OCI-LY7 (cell line): Measurements from ENCODE around the gene S100A7. TPM values are rescaled to one million over a fixed set of nuclear protein-coding genes. Genes with fewer than 3 reads are reported as not detected.

Experiments used
- BruUV-seq: library from RNA; stranded (reverse); fragments of 400-500 nt; replicated peaks from 2 replicates; lab custom pipeline; 2021; lab: Mats Ljungman, UMichigan
- CTCF ChIA-PET: fragments of 300-600 bp; sonication (Branson Sonifier 250); formaldehyde crosslinking; loops from one replicate; lab custom pipeline; 2022; ENCODE audit warnings: antibody characterized with exemption; ENCODE audit not compliant: unreplicated experiment; lab: Charles Lee
- POLR2A ChIA-PET: fragments of 300-600 bp; sonication (Branson Sonifier 250); formaldehyde crosslinking; loops from one replicate; lab custom pipeline; 2022; ENCODE audit warnings: antibody characterized with exemption; lab: Charles Lee
- DNase-seq: peaks from one replicate; pipeline ENCODE4 v3.0.0-alpha.2; 2015; ENCODE audit warnings: low spot score
- H2AFZ ChIP-seq: fragments of 200-600 bp; sonication (generic), shearing (Covaris generic); 2 replicates; pipeline ENCODE4 v1.6.1; 2014; ENCODE audit warnings: mild to moderate bottlenecking, antibody characterized with exemption, low read length, moderate library complexity
- H3K27ac ChIP-seq: fragments of 200-600 bp; sonication (generic); 2 replicates; pipeline ENCODE4 v1.5.1; 2014; ENCODE audit warnings: mixed run types, low read depth, mild to moderate bottlenecking, moderate library complexity, low read length, inconsistent platforms; ENCODE audit not compliant: poor library complexity, severe bottlenecking
- H3K36me3 ChIP-seq: fragments of 200-600 bp; sonication (generic); 2 replicates; pipeline ENCODE4 v1.6.1; 2014; ENCODE audit warnings: mild to moderate bottlenecking, antibody characterized with exemption, low read length, moderate library complexity, mixed read lengths; ENCODE audit not compliant: insufficient read depth
- H3K4me1 ChIP-seq: fragments of 200-600 bp; sonication (generic); 2 replicates; pipeline ENCODE4 v1.5.1; 2014; ENCODE audit warnings: mild to moderate bottlenecking, low read length; ENCODE audit not compliant: insufficient read depth, poor library complexity, severe bottlenecking
- H3K4me2 ChIP-seq: fragments of 200-600 bp; sonication (generic); 2 replicates; pipeline ENCODE4 v1.6.1; 2014; ENCODE audit warnings: mild to moderate bottlenecking, low read length
- H3K4me3 ChIP-seq: fragments of 200-600 bp; sonication (generic); 2 replicates; pipeline ENCODE4 v1.5.1; 2014; ENCODE audit warnings: mild to moderate bottlenecking, low read depth, low read length; ENCODE audit not compliant: poor library complexity, severe bottlenecking
- H3K79me2 ChIP-seq: fragments of 200-600 bp; sonication (generic); 2 replicates; pipeline ENCODE4 v1.6.1; 2016; ENCODE audit warnings: low read depth, mild to moderate bottlenecking, low read length, moderate library complexity, mixed read lengths; ENCODE audit not compliant: insufficient read depth
- H3K9me2 ChIP-seq: fragments of 200-600 bp; sonication (generic); 2 replicates; pipeline ENCODE4 v1.6.1; 2016; ENCODE audit warnings: mild to moderate bottlenecking, low read length, mixed read lengths; ENCODE audit not compliant: insufficient read depth
- H3K9me3 ChIP-seq: fragments of 200-600 bp; sonication (generic); 2 replicates; pipeline ENCODE4 v1.6.1; 2014; ENCODE audit warnings: mild to moderate bottlenecking, mixed run types, low read length, mixed read lengths
- H4K20me1 ChIP-seq: fragments of 200-600 bp; sonication (generic); 2 replicates; pipeline ENCODE4 v1.6.1; 2014; ENCODE audit warnings: mild to moderate bottlenecking, antibody characterized with exemption, low read length, moderate library complexity, mixed read lengths; ENCODE audit not compliant: insufficient read depth
- CTCF ChIP-seq: fragments of 200-600 bp; sonication (generic); conservative IDR thresholded peaks from 2 replicates; pipeline ENCODE4 v1.5.1; 2014; ENCODE audit warnings: mild to moderate bottlenecking, antibody characterized with exemption, low read length, moderate library complexity, mixed read lengths
- EZH2phosphoT487 ChIP-seq: fragments of 200-600 bp; sonication (generic); IDR thresholded peaks from 2 replicates; pipeline ENCODE4 v1.6.1; 2018; ENCODE audit warnings: low read depth, borderline replicate concordance, mild to moderate bottlenecking, mixed run types, antibody characterized with exemption, low read length, moderate library complexity, mixed read lengths
- intact Hi-C: fragments of 100-400 bp; cut with micrococcal nuclease; formaldehyde crosslinking; loops from one replicate; pipeline ENCODE4 v1.10.0; 2022; ENCODE audit not compliant: unreplicated experiment
- total RNA-seq, 2 experiments: library from RNA; depleted of rRNA in 1 of 2; stranded (reverse); fragments of >200 nt in 1 of 2; shearing (Covaris generic) in 1 of 2; gene quantifications; 2 replicates each; pipeline ENCODE4 v1.2.3, GENCODE V29; 2014 to 2022

S100A7 gene
- total RNA-seq, 2 experiments from 2014 or later: not detected

GRCh38 chr1:153434746-153435455, 25.6 kb downstream of the S100A7 start:
- TF ChIP-seq CTCF (no peak), EZH2phosphoT487 (no peak)
- Histone ChIP-seq H3K9me3 (no peaks in the 10 kb centered on the region), H3K4me3 (no peak overlapping the region), H3K9me2 (no peaks in the 10 kb centered on the region), H3K27ac (no peak overlapping the region), H3K36me3 (no peaks in the 10 kb centered on the region), H3K4me2 (no peak overlapping the region), H3K4me1 (no peaks in the 10 kb centered on the region), H2AFZ (no peak overlapping the region), H3K79me2 (no peaks in the 10 kb centered on the region), H4K20me1 (no peaks in the 10 kb centered on the region)
- DNase-seq: no peak
- ChIA-PET CTCF (no interaction called here), POLR2A (no interaction called here)
- BruUV-seq: no TSS peak
- intact Hi-C loops: no loop called here

DNA sequence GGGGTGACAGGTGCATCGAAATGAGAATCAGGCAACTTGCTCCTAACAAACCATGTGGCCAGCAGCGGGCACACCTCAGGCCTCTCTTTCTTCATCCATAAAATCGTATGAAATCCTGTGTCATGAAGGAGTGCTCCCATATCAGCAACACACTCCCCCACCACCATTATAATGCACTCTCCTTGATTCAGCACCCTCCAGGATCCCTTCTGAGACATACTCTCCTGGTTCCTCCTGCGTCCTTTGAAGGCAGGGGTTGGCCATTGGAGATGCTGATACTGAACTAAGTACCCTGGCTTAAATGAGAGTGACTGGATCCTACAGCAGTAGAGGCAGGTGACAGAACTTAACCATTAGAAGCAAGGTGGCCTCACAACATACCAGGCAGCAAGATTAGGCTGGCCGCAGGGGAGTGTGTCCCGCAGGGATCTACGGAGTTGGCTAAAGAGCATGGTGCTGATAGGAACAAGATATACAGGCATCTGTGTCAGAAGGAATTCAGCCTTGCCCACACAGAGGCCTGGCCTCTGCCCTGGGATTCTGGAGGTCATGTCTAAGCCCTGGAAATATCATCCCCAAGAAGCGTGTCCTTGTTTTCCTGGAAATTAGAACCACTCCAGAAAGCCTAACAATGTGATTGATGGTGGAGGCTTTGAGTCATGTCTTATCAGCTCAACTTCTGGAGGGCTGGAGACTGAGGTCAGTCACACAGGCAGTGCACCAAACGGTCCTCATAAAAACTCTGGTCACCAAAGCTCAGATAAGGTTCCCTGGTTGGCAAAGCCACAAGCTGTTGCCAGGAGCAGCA, 27.4 kb downstream of the S100A7 start:
- Histone ChIP-seq H3K9me2 (no peaks in the 10 kb centered on the region), H3K4me3 (no peak overlapping the region), H3K4me2 (no peak overlapping the region), H3K4me1 (no peaks in the 10 kb centered on the region), H4K20me1 (no peaks in the 10 kb centered on the region), H2AFZ (no peak overlapping the region), H3K79me2 (no peaks in the 10 kb centered on the region), H3K36me3 (no peaks in the 10 kb centered on the region), H3K27ac (no peak overlapping the region), H3K9me3 (no peaks in the 10 kb centered on the region)
- DNase-seq: no peak
- BruUV-seq: no TSS peak
- TF ChIP-seq CTCF (no peak), EZH2phosphoT487 (no peak)
- POLR2A ChIA-PET: no interaction called here
- CTCF ChIA-PET: no interaction called here
- intact Hi-C loops: no loop called here

- no TSS peak for BruUV-seq
Observed at GRCh38 chr1:153431928-153432327, 28.5 kb downstream of the S100A7 start.

More at GRCh38 chr1:153431928-153432327, 28.5 kb downstream of the S100A7 start:
- Histone ChIP-seq H4K20me1 (no peaks in the 10 kb centered on the region), H3K9me3 (no peaks in the 10 kb centered on the region), H3K79me2 (no peaks in the 10 kb centered on the region), H3K36me3 (no peaks in the 10 kb centered on the region), H3K4me3 (no peak overlapping the region), H3K27ac (no peak overlapping the region), H3K4me2 (no peak overlapping the region), H3K4me1 (no peaks in the 10 kb centered on the region), H2AFZ (no peak overlapping the region), H3K9me2 (no peaks in the 10 kb centered on the region)
- TF ChIP-seq EZH2phosphoT487: no peak
- no peak for TF ChIP-seq CTCF
- intact Hi-C loops: no loop called here
- ChIA-PET CTCF (no interaction called here), POLR2A (no interaction called here)
- no peak for DNase-seq
